Nephron progenitor cell (in vitro differentiated cells): ENCODE results near the gene IPO9.

Source experiments
- DNase-seq: peaks from one replicate; pipeline ENCODE4 v3.0.0; 2021
- H3K27ac Mint-ChIP-seq: 2 replicates; pipeline ENCODE4 v1.8.0; 2021; ENCODE audit warnings: mild to moderate bottlenecking, moderate library complexity, mixed read lengths
- H3K27me3 Mint-ChIP-seq: 2 replicates; pipeline ENCODE4 v1.8.0; 2021; ENCODE audit warnings: mild to moderate bottlenecking, low read depth, mixed read lengths; ENCODE audit not compliant: poor library complexity
- H3K36me3 Mint-ChIP-seq: 2 replicates; pipeline ENCODE4 v1.8.0; 2021; ENCODE audit warnings: low read depth, mixed read lengths
- H3K4me1 Mint-ChIP-seq: 2 replicates; pipeline ENCODE4 v1.8.0; 2021; ENCODE audit warnings: mixed read lengths
- H3K4me3 Mint-ChIP-seq: 2 replicates; pipeline ENCODE4 v1.8.0; 2021; ENCODE audit warnings: mild to moderate bottlenecking, moderate library complexity, mixed read lengths
- H3K9me3 Mint-ChIP-seq: 2 replicates; pipeline ENCODE4 v1.8.0; 2021; ENCODE audit warnings: mild to moderate bottlenecking, moderate library complexity, mixed read lengths
- TF ChIP-seq, protein P1 (sequence below): fragments of 200-600 bp; sonication (generic); IDR thresholded peaks from 2 replicates; pipeline ENCODE4 v1.5.0; 2021; ENCODE audit warnings: antibody characterized with exemption

IPO9 gene

GRCh38 chr1:201825245-201825644 lies 3.7 kb upstream of the IPO9 start:
- no peak for DNase-seq
- no peak overlapping the region for H3K4me3 Mint-ChIP-seq
- H3K36me3 Mint-ChIP-seq = peaks cover 33% of the 10 kb centered on the region
- H3K9me3 Mint-ChIP-seq = no peaks in the 10 kb centered on the region
- H3K4me1 Mint-ChIP-seq = peaks cover 42% of the 10 kb centered on the region
- peaks cover 3% of the 10 kb centered on the region for H3K27me3 Mint-ChIP-seq
- no peak overlapping the region for H3K27ac Mint-ChIP-seq
- TF ChIP-seq, protein P1, sequence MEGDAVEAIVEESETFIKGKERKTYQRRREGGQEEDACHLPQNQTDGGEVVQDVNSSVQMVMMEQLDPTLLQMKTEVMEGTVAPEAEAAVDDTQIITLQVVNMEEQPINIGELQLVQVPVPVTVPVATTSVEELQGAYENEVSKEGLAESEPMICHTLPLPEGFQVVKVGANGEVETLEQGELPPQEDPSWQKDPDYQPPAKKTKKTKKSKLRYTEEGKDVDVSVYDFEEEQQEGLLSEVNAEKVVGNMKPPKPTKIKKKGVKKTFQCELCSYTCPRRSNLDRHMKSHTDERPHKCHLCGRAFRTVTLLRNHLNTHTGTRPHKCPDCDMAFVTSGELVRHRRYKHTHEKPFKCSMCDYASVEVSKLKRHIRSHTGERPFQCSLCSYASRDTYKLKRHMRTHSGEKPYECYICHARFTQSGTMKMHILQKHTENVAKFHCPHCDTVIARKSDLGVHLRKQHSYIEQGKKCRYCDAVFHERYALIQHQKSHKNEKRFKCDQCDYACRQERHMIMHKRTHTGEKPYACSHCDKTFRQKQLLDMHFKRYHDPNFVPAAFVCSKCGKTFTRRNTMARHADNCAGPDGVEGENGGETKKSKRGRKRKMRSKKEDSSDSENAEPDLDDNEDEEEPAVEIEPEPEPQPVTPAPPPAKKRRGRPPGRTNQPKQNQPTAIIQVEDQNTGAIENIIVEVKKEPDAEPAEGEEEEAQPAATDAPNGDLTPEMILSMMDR = no peak

DNA sequence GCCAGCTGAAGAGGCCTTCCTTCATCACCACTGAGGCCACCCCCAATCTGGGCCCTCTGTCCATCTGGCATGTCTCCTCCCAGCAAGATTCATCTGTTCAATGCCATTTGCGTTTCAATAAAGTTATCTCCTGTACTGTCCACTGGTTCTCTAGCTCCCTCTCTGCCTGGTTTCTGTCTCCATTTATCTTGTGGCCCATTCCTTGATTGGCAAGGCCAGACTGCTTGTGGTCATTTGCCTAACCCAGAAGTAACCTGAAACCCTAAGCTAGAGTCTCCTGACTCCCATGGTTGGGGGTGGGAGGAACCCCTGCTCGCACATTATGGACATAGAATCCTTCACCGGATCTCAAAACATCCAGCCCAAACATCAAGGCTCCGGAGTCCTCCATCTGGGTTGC lies 2.1 kb upstream of the IPO9 start:
- Mint-ChIP-seq H3K9me3 (no peaks in the 10 kb centered on the region), H3K4me3 (peak overlapping the region; percentile 61), H3K4me1 (peaks cover 58% of the 10 kb centered on the region), H3K36me3 (peaks cover 18% of the 10 kb centered on the region), H3K27ac (peak overlapping the region; percentile 70), H3K27me3 (peaks cover 7% of the 10 kb centered on the region)
- peak; percentile 13 for DNase-seq
- TF ChIP-seq, protein P1 = no peak

DNA sequence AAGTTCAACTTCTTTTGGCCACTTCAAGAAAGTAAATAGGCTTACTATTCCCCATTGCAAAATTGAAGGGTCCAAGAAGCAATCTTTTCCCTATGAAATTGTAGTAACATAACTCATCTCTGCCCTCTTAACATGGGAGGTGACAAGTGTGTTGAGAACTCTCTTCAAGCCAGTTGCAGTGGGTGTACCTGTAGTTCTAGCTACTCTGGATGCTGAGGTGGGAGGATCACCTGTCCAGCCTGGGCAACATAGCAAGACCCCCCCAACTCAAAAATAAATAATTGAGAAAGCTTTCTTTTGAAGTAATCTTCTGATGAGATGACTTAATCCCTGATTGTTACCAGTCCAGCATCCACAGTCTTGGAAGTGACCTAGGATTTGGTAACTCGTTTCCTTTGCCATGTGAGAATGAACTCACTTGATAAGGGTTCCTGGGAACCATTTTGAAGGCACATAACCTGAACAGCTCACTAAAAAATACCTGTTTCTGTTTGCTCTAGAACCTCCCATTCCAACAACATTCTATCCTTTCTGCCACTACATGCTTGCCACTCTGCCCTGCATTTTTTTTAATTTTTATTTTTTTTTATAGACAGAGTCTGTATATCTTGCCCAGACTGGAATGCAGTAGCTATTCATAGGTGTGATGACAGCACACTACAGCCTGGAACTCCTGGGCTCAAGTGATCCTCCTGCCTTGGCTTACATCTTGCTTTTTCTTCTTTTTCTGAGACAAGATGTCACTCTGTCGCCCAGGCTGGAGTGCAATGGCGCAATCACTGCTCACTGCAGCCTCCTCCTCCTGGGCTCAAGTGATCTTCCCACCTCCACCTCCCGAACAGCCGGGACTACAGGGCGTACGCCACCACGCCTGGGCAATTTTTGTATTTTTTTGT lies 1.4 kb upstream of the IPO9 start:
- peaks cover 13% of the 10 kb centered on the region for H3K36me3 Mint-ChIP-seq
- TF ChIP-seq, protein P1 = no peak
- peaks cover 7% of the 10 kb centered on the region for H3K27me3 Mint-ChIP-seq
- H3K9me3 Mint-ChIP-seq = no peaks in the 10 kb centered on the region
- H3K27ac Mint-ChIP-seq = peak overlapping the region; percentile 21
- peaks cover 65% of the 10 kb centered on the region for H3K4me1 Mint-ChIP-seq
- H3K4me3 Mint-ChIP-seq = no peak overlapping the region
- DNase-seq = no peak

DNA sequence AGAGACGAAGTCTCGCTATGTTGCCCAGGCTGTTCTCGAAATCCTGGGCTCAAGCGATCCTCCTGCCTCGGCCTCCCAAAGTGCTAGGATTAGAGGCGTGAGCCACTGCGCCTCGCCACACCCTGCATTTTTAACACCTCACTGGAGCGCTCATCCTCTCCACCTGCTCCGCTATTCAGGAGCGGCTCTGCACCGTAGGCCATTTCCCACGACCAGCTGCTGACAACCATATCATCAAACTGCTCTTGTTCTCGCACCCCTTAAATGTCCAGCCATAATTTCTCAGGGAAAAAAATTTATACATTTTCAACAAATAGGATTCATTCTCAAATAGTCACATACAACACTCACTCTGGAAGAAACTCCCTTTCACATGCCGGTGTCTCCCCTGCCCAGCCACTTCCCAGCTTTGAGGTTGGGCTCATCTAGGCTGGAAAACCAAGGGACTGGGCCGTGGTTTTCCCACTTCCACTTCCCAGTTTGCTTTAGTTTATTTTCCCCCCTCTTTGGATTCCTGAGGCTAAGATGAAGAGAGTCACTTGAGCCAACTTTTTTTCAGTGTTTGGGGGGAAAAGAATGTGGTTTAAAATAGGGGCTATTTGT lies 639 bp upstream of the IPO9 start:
- TF ChIP-seq, protein P1 = no peak
- Mint-ChIP-seq H3K4me1 (peaks cover 73% of the 10 kb centered on the region), H3K4me3 (peak overlapping the region; percentile 97), H3K27me3 (peaks cover 7% of the 10 kb centered on the region), H3K27ac (no peak overlapping the region), H3K36me3 (peaks cover 5% of the 10 kb centered on the region), H3K9me3 (no peaks in the 10 kb centered on the region)
- no peak for DNase-seq

DNA sequence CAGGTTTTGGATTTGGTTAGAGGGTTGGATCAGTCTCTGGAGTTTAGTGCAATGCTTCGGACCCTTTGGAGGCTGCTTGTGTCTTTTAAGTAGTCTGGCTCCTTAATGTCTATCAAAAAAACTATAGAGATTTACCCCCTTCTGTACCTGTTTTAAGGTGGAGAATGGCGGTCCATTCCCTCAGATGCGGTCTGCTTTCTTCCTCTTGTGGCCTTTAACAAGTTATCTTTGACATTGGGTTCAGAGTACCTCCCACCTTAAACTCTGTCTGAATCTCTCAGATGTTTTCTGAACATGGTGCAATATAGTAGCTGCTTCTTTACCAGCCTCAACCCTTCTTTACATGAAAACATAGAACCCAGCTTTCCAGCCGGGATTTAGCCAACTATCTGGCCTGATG lies 2.4 kb downstream of the IPO9 start:
- DNase-seq = no peak
- Mint-ChIP-seq H3K4me3 (peak overlapping the region; percentile 97), H3K36me3 (peaks cover 24% of the 10 kb centered on the region), H3K27me3 (peaks cover 7% of the 10 kb centered on the region), H3K4me1 (peaks cover 87% of the 10 kb centered on the region), H3K27ac (no peak overlapping the region), H3K9me3 (no peaks in the 10 kb centered on the region)
- TF ChIP-seq, protein P1 = no peak
